Esophagus squamous epithelium (tissue), 4 donors: ENCODE results near the gene SH3RF1.

Source experiments
- POLR2A ChIP-seq, 4 donors: fragments of 450-650 bp; IDR thresholded peaks; one replicate each; pipeline ENCODE4 v1.6.1; 2017; ENCODE audit warnings: antibody characterized with exemption in 4 of 4, mild to moderate bottlenecking in 4 of 4, moderate library complexity in 3 of 4
- TF ChIP-seq, protein P1 (sequence below), 6 experiments: fragments of 450-650 bp in 4 of 6; fragments of 200-600 bp in 2 of 6; sonication (generic) in 2 of 6; IDR thresholded peaks; one replicate each; pipeline ENCODE4 v1.5.1; 2016 to 2019; ENCODE audit warnings: antibody characterized with exemption in 6 of 6, mild to moderate bottlenecking in 4 of 6, moderate library complexity in 4 of 6

DNA sequence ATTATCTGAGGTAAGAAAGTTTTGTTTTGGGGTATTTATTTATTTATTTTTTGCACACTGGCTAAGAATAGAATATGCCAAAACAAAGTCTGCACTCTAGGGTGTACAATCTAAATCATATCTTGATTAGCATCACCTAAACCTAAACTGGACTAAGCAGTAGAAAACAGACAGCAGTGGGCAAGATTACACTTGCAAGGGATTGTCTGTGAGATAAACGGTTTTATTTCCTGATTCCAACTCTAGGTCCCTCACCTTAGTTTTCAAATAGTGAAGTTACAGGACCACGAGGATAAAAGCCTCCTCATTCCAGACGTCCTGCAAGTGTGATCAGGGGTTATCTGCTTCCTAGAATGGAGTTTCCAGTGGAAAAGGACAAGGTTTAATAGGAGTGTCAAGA lies 86.1 kb downstream of the SH3RF1 start:
- TF ChIP-seq, protein P1, sequence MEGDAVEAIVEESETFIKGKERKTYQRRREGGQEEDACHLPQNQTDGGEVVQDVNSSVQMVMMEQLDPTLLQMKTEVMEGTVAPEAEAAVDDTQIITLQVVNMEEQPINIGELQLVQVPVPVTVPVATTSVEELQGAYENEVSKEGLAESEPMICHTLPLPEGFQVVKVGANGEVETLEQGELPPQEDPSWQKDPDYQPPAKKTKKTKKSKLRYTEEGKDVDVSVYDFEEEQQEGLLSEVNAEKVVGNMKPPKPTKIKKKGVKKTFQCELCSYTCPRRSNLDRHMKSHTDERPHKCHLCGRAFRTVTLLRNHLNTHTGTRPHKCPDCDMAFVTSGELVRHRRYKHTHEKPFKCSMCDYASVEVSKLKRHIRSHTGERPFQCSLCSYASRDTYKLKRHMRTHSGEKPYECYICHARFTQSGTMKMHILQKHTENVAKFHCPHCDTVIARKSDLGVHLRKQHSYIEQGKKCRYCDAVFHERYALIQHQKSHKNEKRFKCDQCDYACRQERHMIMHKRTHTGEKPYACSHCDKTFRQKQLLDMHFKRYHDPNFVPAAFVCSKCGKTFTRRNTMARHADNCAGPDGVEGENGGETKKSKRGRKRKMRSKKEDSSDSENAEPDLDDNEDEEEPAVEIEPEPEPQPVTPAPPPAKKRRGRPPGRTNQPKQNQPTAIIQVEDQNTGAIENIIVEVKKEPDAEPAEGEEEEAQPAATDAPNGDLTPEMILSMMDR (IDR thresholded peaks at IDR 0.05): no peak
- TF ChIP-seq POLR2A (IDR thresholded peaks at IDR 0.05): no peak
